Mesodermal cell (in vitro differentiated cells): Measurements from ENCODE around the gene PPP4C.
"Not testable (repeated sequence)": the region's sequence is repeated elsewhere in the genome, so short reads cannot be mapped to it uniquely, and the experiment has no call there.

Source experiments
- H3K27ac ChIP-seq: 2 replicates; pipeline ENCODE4 v1.7.0; 2013; ENCODE audit warnings: mild to moderate bottlenecking, low read depth, low read length, moderate library complexity; ENCODE audit not compliant: severe bottlenecking
- H3K36me3 ChIP-seq: 2 replicates; pipeline ENCODE4 v1.7.1; 2013; ENCODE audit warnings: mild to moderate bottlenecking, low read length, moderate library complexity; ENCODE audit not compliant: control insufficient read depth, insufficient read depth
- H3K4me1 ChIP-seq: one replicate; pipeline ENCODE4 v1.7.1; 2013; ENCODE audit warnings: mild to moderate bottlenecking, low read length; ENCODE audit not compliant: insufficient read depth, control insufficient read depth, poor library complexity, severe bottlenecking
- H3K4me3 ChIP-seq: 2 replicates; pipeline ENCODE4 v1.7.0; 2013; ENCODE audit warnings: low read length, control low read depth, mild to moderate bottlenecking; ENCODE audit not compliant: insufficient read depth, poor library complexity, severe bottlenecking; ENCODE audit errors: extremely low read depth
- H3K9me3 ChIP-seq: 2 replicates; pipeline ENCODE4 v1.7.1; 2013; ENCODE audit warnings: mild to moderate bottlenecking, low read length, moderate library complexity; ENCODE audit not compliant: control insufficient read depth
- WGBS, 2 experiments: methylation state at CpG; one replicate each; pipeline ENCODE4 v1.1.5; 2013; ENCODE audit warnings: missing lambda C conversion rate in 2 of 2; ENCODE audit not compliant: insufficient coverage in 2 of 2; 5-methylcytosine and 5-hydroxymethylcytosine counted together

Gene PPP4C

DNA sequence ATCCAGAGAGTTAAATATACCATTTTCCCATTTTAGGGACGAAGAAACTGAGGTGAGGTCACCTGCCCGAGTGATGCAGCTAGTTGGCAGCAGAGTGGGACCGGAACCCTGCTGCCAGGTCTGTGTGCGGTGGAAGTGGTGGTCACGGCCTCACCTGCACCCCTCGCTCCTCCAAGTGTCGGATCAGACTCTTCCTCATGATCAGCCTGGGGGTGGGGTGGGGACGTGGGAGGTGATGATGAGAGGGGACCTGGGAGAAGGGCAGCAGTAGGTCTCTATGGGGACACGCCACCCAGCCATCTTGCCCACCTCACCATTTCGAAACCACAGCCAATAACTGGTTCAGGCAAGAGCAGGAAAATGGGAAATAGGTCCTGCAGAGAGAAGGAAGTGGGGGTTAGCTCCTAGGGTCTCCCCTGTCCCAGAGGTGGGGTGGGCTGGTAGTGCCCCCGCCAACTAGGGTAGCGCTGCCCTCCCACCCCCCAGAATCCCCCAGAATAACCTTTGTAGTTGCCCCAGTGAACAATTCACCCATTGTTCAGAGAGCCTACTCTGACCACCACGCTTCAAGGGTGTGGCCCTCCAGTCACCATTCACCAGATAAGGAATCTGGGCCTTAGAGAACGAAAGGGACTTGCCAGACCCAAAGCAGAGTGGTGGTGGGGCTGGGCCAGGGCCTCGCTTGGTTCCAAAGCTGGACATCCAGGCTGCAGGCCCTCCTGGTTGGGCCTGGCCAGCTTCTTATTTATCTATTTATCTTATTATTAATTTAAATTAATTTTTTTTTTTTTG, 32.5 kb downstream of the PPP4C start:
- Histone ChIP-seq H3K27ac (no peak overlapping the region), H3K9me3 (no peaks in the 10 kb centered on the region), H3K4me1 (peaks cover 14% of the 10 kb centered on the region), H3K4me3 (no peak overlapping the region), H3K36me3 (peaks cover 55% of the 10 kb centered on the region)
- WGBS, 2 experiments, result 97% methylated on average over 8 to 9 of the region's 15 CpGs

DNA sequence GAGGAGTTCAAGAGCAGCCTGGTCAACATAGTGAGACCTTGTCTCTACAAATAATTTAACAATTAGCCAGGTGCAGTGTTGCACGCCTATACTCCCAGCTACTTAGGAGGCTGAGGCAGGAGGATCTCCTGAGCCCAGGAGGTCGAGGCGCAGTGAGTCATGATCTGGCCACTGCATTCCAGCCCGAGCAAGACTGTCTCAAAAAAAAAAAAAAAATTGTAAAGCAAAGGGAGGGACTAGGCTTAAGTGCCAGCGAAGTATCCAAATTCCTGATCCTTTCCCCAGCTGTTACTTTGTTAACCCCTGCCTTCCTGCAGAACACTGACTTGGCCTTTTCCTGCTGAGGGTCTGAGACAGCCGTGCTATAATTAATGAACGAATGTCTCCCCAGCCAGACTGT, 34.9 kb downstream of the PPP4C start:
- WGBS, 2 experiments, result 80 to 91% methylated on average over 4 to 5 of the region's 7 CpGs
- no peak overlapping the region for H3K27ac ChIP-seq
- peaks cover 44% of the 10 kb centered on the region for H3K36me3 ChIP-seq
- H3K4me1 ChIP-seq, result peaks cover 14% of the 10 kb centered on the region
- no peaks in the 10 kb centered on the region for H3K9me3 ChIP-seq
- no peak overlapping the region for H3K4me3 ChIP-seq

DNA sequence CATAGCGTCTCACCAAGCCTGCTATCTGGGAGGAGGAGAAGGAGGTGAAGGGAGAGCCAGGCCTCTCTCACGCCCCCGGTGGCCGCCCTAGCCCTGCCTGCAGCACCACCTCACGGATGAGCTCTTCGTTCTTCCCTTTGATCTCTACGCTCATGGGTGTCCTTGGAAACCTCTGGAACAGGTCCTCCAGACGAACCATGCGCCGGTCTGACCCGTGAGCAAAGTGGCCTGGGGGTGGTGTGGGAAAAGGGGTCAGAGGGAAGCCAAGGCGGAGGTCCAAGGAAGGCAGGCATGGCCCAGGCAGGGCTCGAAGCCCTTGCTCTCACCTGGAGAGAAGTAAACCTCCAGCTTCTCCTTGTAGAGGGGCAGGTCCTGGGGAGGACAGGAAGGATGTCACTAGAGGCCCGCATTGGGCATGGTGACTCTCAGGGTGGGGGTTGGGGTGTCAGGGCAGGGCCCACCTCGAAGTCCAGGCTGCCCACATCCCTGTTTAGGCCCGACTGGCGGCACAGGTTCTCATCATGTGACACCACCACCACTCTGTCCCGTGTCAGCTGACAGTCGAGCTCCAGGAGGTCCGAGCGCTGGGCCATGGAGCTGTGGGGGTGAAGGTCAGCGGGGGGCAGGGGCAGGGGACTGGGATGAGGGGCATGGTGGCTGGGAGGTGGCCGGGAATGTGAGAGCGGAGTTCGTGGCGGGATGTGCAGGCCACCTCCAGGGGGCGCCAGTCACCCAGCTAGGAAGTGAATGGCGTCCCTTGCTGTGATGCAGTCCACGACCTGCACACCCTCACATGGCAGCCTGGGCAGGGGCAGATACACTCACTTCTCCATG, 36.6 kb downstream of the PPP4C start:
- H3K36me3 ChIP-seq, result peaks cover 47% of the 10 kb centered on the region
- WGBS, 2 experiments, result 81 to 83% methylated on average over 21 to 23 of the region's 29 CpGs
- H3K4me3 ChIP-seq, result no peak overlapping the region
- no peaks in the 10 kb centered on the region for H3K9me3 ChIP-seq
- no peak overlapping the region for H3K27ac ChIP-seq
- H3K4me1 ChIP-seq, result peaks cover 14% of the 10 kb centered on the region

DNA sequence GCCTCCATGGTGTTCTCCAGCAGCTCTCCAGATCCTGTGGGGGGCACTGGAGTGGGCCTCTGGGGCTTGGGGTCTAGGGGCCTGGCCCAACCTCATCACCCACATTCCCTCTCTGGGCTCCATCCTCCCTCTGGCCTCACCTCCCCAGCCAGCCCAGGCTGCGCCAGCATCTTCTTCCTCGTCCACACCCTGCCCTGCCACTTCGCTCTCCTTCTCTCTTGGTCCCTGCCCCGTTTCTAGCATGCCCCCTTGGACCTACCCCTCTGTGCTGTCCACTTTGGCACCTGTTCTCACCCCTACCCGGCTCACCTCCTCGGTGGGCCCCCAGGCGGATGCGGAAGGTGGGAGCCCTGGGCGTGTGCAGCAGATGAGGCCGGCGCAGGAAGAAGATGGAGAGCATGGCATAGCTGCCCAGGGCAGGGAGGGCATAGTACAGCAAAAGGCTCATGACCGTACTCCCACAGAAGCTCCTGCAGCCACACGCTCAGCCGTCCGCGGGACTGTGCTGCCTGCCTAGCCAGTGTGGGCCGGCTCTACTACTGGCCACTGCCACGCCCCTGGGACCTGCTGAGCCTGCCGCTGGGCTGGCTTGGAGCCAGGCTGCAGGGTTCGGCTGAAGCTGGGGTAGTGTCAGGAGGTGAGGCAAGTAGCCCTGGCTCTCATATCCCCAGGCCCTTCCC, 37.4 kb downstream of the PPP4C start, which contains the start of gene GDPD3:
TSS of gene GDPD3 (minus strand) at position 507 of the 680 bp plus-strand sequence. CDS start at position 448, 59 bp downstream.
- Histone ChIP-seq H3K36me3 (peaks cover 50% of the 10 kb centered on the region), H3K9me3 (no peaks in the 10 kb centered on the region), H3K27ac (no peak within 1 kb of the TSS), H3K4me3 (no peak within 1 kb of the TSS), H3K4me1 (peaks cover 14% of the 10 kb centered on the region)
- 91 to 93% methylated on average over 17 of the region's 20 CpGs for WGBS, 2 experiments

DNA sequence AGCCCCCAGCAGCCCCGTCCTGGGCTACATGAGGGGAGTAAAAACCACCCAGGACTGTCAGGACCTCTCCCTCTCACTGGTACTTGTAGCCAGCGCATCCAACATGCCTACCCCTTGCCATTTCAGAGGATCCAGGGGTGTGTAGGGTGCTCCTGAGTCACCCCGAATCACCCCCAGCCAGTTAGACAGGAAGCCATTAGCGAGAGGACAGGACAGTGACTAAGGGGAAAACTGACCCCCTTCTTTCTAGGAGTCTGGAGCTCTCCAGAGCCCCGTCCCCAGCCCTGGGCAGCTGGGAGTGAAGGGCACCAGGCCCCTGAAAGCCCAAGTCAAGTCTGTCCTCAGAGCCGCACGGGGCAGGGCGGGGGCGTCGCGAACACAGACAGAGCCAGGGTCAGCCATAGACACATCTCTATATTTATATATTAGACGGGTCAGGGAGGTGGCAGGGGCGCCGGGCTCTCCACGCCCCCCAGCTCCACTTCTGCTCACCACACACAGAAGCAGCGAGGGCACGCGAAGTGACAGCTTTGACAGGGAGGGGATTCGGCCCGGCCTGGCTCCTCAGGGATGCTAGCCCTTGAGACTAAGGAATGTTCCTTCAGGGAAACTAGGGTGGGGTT, 38.0 kb downstream of the PPP4C start:
- peaks cover 53% of the 10 kb centered on the region for H3K36me3 ChIP-seq
- WGBS, 2 experiments, result 92 to 97% methylated on average over 4 to 7 of the region's 20 CpGs
- H3K4me1 ChIP-seq, result peaks cover 8% of the 10 kb centered on the region
- H3K27ac ChIP-seq, result no peak overlapping the region
- no peaks in the 10 kb centered on the region for H3K9me3 ChIP-seq
- H3K4me3 ChIP-seq, result no peak overlapping the region

DNA sequence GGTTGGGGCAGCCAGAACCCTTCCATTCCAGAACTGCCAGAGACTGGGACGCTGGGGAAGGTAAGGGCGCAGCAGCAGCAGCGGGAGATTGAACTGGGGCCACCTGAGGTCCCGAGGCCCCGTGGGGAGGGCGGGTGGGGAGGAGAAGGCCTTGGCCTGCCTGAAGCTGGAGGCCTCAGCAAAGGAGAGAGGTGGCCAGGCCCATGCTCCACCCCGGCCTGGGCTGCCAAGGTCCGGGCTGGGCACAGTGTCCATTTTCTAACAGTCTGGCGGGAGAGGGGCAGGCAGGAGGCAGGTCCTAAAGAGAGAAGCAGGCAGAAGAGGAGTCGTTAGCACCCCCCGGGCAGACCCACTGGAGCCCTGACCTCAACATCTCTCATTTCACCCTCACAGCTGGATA, 38.6 kb downstream of the PPP4C start:
- Histone ChIP-seq H3K9me3 (no peaks in the 10 kb centered on the region), H3K36me3 (peaks cover 59% of the 10 kb centered on the region), H3K4me3 (no peak overlapping the region), H3K27ac (no peak overlapping the region), H3K4me1 (peaks cover 8% of the 10 kb centered on the region)
- WGBS, 2 experiments, result 88 to 94% methylated on average over 6 to 7 of the region's 11 CpGs

DNA sequence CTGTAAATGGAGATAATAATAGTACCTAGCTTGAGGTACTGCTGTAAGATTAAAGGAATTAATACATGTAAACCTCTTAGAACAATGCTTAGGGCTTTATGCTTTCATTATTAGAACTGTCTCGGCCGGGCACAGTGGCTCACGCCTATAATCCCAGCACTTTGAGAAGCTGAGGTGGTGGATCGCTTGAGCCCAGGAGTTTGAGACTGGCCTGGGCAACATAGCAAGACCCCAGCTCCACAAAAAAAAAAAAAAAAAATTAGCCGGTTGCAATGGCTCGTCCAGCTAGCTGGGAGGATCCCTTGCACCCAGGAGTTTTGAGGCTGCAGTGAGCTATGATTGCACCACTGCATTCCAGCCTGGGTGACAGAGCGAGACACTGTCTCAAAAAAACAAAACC, 39.0 kb downstream of the PPP4C start:
- H3K36me3 ChIP-seq, result peaks cover 61% of the 10 kb centered on the region
- H3K9me3 ChIP-seq, H3K4me3 ChIP-seq, H3K4me1 ChIP-seq, H3K27ac ChIP-seq: not testable (repeated sequence)
- 89 to 94% methylated on average over 3 to 5 of the region's 7 CpGs for WGBS, 2 experiments

DNA sequence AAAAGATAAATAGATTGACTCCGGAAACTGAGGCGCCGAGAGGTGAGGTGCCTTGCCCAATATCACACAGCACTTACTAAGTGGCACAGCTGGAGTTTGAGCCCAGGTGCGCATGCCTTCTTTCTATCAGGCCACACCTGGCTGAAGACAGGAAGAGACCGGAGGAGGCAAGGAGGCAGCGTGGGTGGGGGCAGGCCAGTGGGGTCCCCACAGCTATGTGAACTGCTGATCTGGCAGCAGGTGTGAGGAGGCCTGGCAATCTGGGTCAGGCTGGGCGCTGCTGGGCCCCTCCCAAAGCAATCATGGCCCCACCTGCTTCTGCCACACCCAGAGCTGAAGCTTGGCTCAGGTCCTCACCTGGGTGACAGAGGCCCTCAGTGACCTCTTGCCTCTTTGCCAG, 39.4 kb downstream of the PPP4C start:
- Histone ChIP-seq H3K36me3 (peaks cover 61% of the 10 kb centered on the region), H3K9me3 (no peaks in the 10 kb centered on the region), H3K27ac (no peak overlapping the region), H3K4me3 (no peak overlapping the region), H3K4me1 (peaks cover 8% of the 10 kb centered on the region)
- 93 to 98% methylated on average over 6 of the region's 7 CpGs for WGBS, 2 experiments

DNA sequence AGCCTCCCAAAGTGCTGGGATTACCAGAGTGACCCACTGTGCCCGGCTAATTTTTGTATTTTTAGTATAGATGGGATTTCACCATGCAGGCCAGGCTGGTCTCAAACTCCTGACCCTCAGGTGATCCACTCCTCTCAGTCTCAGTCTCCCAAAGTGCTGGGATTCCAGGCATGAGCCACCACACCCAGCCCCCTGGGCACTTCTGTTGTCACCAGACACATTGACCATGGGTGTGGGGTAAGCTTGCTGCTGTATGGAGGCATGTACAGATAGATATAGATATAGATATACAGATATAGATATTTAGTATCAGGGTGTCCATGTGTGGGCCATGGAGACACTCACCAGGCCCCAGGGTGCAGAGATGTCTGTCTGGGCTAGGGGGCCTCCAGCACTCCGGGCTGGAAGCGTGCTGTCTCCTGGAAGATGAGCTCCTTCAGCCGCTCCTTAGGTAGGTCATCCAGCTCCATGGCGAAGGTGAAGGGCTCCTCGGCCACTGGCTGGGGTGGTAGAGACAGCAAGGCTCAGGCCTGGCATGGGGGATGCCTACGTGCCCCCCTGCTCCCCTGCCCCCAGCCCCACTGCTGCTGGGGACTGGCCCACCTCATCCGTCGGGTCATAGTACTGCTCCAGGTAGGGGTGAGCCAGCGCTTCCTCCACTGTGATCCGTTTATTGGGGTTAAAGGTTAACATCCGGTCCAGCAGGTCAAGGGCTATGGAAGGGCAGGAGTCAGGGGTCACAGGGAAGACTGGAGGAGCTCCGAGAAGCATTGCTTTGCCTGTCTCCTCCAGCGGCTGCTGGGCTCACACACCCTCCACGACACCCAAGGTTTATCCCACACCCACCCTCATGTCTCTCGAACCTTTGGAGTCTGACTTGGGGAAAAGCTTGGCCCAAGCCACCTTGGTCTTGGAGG, 40.8 kb downstream of the PPP4C start:
- Histone ChIP-seq H3K27ac (no peak overlapping the region), H3K4me1 (no peaks in the 10 kb centered on the region), H3K4me3 (no peak overlapping the region), H3K9me3 (no peaks in the 10 kb centered on the region), H3K36me3 (peaks cover 61% of the 10 kb centered on the region)
- WGBS, 2 experiments, result 97% methylated on average over 13 of the region's 16 CpGs
